Astrocyte (in vitro differentiated cells and primary cell): ENCODE data around the gene HIVEP2. TPM values are rescaled to one million over a fixed set of nuclear protein-coding genes. Genes with fewer than 3 reads are reported as not detected.

Experiments
- DNase-seq: peaks from one replicate; pipeline ENCODE4 v3.0.0-alpha.2; 2010; ENCODE audit warnings: low read depth
- FAIRE-seq: peaks from 2 replicates; lab custom pipeline; 2011; peaks lifted over from hg19 to GRCh38; lab: Jason Lieb, UNC
- H2AFZ ChIP-seq: 2 replicates; pipeline ENCODE4 v1.6.0; 2012; ENCODE audit warnings: low read depth, low read length, inconsistent platforms
- H3K27ac ChIP-seq: 2 replicates; pipeline ENCODE4 v1.5.1; 2011; ENCODE audit warnings: low read depth, low read length, inconsistent platforms
- H3K27me3 ChIP-seq: 2 replicates; pipeline ENCODE4 v1.6.0; 2011; ENCODE audit warnings: low read length, inconsistent platforms; ENCODE audit not compliant: insufficient read depth
- H3K36me3 ChIP-seq: 2 replicates; pipeline ENCODE4 v1.5.1; 2011; ENCODE audit warnings: low read length, inconsistent platforms; ENCODE audit not compliant: insufficient read depth
- H3K4me1 ChIP-seq: 2 replicates; pipeline ENCODE4 v1.5.1; 2011; ENCODE audit warnings: low read length, inconsistent platforms; ENCODE audit not compliant: insufficient read depth
- H3K4me2 ChIP-seq: 2 replicates; pipeline ENCODE4 v1.6.0; 2012; ENCODE audit warnings: low read length, inconsistent platforms
- H3K4me3 ChIP-seq: 2 replicates; pipeline ENCODE4 v1.5.1; 2011; ENCODE audit warnings: low read depth, mild to moderate bottlenecking, low read length, inconsistent platforms; ENCODE audit not compliant: insufficient read depth
- H3K79me2 ChIP-seq: 2 replicates; pipeline ENCODE4 v1.6.0; 2012; ENCODE audit warnings: mild to moderate bottlenecking, low read length, inconsistent platforms; ENCODE audit not compliant: insufficient read depth
- H3K9ac ChIP-seq: 2 replicates; pipeline ENCODE4 v1.6.0; 2012; ENCODE audit warnings: mild to moderate bottlenecking, low read length, inconsistent platforms
- H3K9me3 ChIP-seq: 2 replicates; pipeline ENCODE4 v1.5.1; 2012; ENCODE audit warnings: low read depth, mild to moderate bottlenecking, low read length, inconsistent platforms; ENCODE audit not compliant: insufficient read depth
- H4K20me1 ChIP-seq: 2 replicates; pipeline ENCODE4 v1.6.0; 2012; ENCODE audit warnings: low read length, inconsistent platforms; ENCODE audit not compliant: insufficient read depth
- H3K27ac Mint-ChIP-seq: one replicate; pipeline ENCODE4 v1.8.0; 2021; ENCODE audit warnings: mild to moderate bottlenecking, mixed read lengths; ENCODE audit not compliant: unreplicated experiment
- H3K27me3 Mint-ChIP-seq: one replicate; pipeline ENCODE4 v1.8.0; 2021; ENCODE audit warnings: low read depth, mixed read lengths; ENCODE audit not compliant: unreplicated experiment
- H3K36me3 Mint-ChIP-seq: one replicate; pipeline ENCODE4 v1.8.0; 2021; ENCODE audit warnings: low read depth, mixed read lengths; ENCODE audit not compliant: unreplicated experiment
- H3K4me1 Mint-ChIP-seq: one replicate; pipeline ENCODE4 v1.8.0; 2021; ENCODE audit warnings: low read depth, mixed read lengths; ENCODE audit not compliant: unreplicated experiment
- H3K4me3 Mint-ChIP-seq: one replicate; pipeline ENCODE4 v1.8.0; 2021; ENCODE audit warnings: mild to moderate bottlenecking, moderate library complexity, mixed read lengths; ENCODE audit not compliant: unreplicated experiment
- H3K9me3 Mint-ChIP-seq: one replicate; pipeline ENCODE4 v1.8.0; 2021; ENCODE audit warnings: mild to moderate bottlenecking, mixed read lengths; ENCODE audit not compliant: unreplicated experiment
- EZH2 ChIP-seq: IDR thresholded peaks from 2 replicates; pipeline ENCODE4 v1.6.1; 2012; ENCODE audit warnings: mild to moderate bottlenecking, low read length, inconsistent platforms; ENCODE audit not compliant: insufficient read depth
- total RNA-seq: library from RNA; stranded (reverse); gene quantifications from 2 replicates; pipeline ENCODE4 v1.2.1, GENCODE V29; 2021
- TF ChIP-seq, protein P1 (sequence below): IDR thresholded peaks from 2 replicates; pipeline ENCODE4 v1.5.1; 2011; ENCODE audit warnings: low read depth, mild to moderate bottlenecking, inconsistent platforms, low read length, moderate library complexity; ENCODE audit not compliant: insufficient read depth

Gene HIVEP2
- total RNA-seq, 1 donor from 2014 or later, result 21.2 TPM

DNA sequence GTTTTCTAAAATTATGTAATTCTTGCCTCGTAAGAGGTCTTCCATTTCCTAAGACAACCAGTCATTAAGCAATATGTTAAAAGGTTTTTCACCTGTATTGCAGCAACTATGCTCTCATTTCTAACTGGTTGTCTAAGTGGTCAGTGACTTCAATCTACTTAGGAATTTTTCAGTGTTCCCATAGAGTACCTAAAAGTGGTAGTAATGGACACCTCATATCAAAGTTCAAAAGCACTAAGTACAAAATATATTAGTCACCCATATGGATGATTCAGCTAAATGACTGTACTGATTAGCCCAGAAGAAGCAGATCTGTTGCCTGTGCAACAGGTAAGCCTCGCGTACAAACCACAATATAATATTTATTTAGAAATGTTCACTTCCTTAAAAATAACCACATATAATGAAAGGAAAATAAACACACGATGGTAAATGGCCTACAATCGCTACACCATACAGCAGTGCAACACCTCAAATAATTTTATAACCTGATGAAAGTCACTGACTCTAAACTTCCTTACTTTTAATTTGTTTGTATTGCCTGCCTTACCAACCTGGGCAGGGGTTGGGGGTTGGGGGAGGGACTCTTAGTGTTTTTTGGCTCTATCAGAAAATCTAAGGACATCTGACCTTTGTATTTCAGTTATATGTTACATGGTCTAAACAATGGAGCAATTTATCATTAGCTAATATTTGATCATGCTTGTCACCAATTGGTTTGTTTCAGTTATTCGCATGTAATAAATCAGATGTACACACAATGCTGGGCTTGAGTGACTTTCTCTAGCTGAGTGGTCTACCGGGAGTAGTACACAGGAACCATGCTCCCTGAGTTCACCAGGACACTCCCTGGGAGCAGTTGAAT lies 105.9 kb downstream of the HIVEP2 start:
- no peaks in the 10 kb centered on the region for H3K9me3 Mint-ChIP-seq
- no peak for FAIRE-seq
- Histone ChIP-seq H3K36me3 (no peaks in the 10 kb centered on the region), H3K4me3 (no peak overlapping the region), H3K27ac (peak overlapping the region; percentile 33), H3K4me1 (peaks cover 33% of the 10 kb centered on the region), H3K79me2 (peaks cover 49% of the 10 kb centered on the region), H3K4me2 (peak overlapping the region; percentile 23), H4K20me1 (no peaks in the 10 kb centered on the region), H3K27me3 (no peaks in the 10 kb centered on the region), H2AFZ (no peak overlapping the region), H3K9me3 (no peaks in the 10 kb centered on the region), H3K9ac (peak overlapping the region; percentile 0)
- no peak overlapping the region for H3K4me3 Mint-ChIP-seq
- peak overlapping the region; percentile 48 for H3K27ac Mint-ChIP-seq
- no peaks in the 10 kb centered on the region for H3K27me3 Mint-ChIP-seq
- peaks cover 43% of the 10 kb centered on the region for H3K4me1 Mint-ChIP-seq
- peak; percentile 78 for DNase-seq
- H3K36me3 Mint-ChIP-seq, result no peaks in the 10 kb centered on the region
- no peak for TF ChIP-seq EZH2
- TF ChIP-seq, protein P1, sequence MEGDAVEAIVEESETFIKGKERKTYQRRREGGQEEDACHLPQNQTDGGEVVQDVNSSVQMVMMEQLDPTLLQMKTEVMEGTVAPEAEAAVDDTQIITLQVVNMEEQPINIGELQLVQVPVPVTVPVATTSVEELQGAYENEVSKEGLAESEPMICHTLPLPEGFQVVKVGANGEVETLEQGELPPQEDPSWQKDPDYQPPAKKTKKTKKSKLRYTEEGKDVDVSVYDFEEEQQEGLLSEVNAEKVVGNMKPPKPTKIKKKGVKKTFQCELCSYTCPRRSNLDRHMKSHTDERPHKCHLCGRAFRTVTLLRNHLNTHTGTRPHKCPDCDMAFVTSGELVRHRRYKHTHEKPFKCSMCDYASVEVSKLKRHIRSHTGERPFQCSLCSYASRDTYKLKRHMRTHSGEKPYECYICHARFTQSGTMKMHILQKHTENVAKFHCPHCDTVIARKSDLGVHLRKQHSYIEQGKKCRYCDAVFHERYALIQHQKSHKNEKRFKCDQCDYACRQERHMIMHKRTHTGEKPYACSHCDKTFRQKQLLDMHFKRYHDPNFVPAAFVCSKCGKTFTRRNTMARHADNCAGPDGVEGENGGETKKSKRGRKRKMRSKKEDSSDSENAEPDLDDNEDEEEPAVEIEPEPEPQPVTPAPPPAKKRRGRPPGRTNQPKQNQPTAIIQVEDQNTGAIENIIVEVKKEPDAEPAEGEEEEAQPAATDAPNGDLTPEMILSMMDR, result no peak

DNA sequence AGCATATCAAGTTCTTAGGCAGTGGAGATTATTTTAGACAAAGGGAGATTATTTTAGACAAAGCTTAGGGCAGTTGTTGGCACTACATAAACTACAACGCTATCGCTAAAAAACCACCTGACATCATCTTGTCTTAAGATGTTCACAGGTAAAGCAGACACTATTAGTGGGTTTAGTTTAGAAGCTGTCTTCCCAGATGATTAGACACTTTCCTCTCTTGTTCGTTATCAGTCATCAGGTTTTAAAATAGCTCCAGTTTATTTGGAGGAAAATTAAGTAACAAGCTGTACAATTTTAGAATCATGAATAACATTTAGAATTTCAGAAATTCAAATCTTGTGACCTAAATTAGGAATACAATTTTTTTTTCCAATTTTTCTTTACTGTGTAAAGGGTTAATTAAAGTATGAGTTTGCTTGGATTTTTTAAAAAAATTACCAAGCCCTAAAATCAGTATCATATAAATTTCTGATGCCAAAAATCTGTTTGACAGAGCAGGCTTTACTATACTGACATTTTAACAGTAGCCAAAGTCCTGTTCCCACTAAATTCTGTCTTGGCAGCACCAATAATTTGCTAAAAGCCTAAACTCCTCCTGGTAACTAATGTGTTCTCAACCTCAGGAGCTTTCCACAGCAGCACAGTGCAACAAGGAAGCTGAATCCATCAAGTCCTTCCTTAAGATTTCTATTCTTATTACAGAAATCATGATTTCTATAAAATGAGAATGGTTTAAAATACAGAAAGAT lies 109.0 kb downstream of the HIVEP2 start:
- DNase-seq (no peak), FAIRE-seq (no peak)
- peaks cover 39% of the 10 kb centered on the region for H3K79me2 ChIP-seq
- no peak overlapping the region for H3K27ac Mint-ChIP-seq
- H3K4me3 Mint-ChIP-seq, result no peak overlapping the region
- no peaks in the 10 kb centered on the region for H3K27me3 ChIP-seq
- H3K9me3 ChIP-seq, result no peaks in the 10 kb centered on the region
- H3K9me3 Mint-ChIP-seq, result no peaks in the 10 kb centered on the region
- H3K36me3 Mint-ChIP-seq, result no peaks in the 10 kb centered on the region
- H3K9ac ChIP-seq, result no peak overlapping the region
- H3K4me1 ChIP-seq, result peaks cover 30% of the 10 kb centered on the region
- H3K4me2 ChIP-seq, result no peak overlapping the region
- peaks cover 35% of the 10 kb centered on the region for H3K4me1 Mint-ChIP-seq
- H2AFZ ChIP-seq, result no peak overlapping the region
- H3K27ac ChIP-seq, result no peak overlapping the region
- H3K36me3 ChIP-seq, result no peaks in the 10 kb centered on the region
- no peak for TF ChIP-seq EZH2
- TF ChIP-seq, protein P1, result no peak
- no peaks in the 10 kb centered on the region for H4K20me1 ChIP-seq
- no peaks in the 10 kb centered on the region for H3K27me3 Mint-ChIP-seq
- no peak overlapping the region for H3K4me3 ChIP-seq
